ENCODE data around the gene MICAL3. TPM values are rescaled to one million over a fixed set of nuclear protein-coding genes. Genes with fewer than 3 reads are reported as not detected.

Gene MICAL3
- total RNA-seq, 1 donor from 2014 or later: 33.6 TPM

GRCh38 chr22:17828502-17829080, 195.8 kb downstream of the MICAL3 start:
- no peaks in the 10 kb centered on the region for H3K4me1 ChIP-seq
- no peak for TF ChIP-seq EZH2phosphoT487 (IDR thresholded peaks at IDR 0.05)
- TF ChIP-seq, protein P1, sequence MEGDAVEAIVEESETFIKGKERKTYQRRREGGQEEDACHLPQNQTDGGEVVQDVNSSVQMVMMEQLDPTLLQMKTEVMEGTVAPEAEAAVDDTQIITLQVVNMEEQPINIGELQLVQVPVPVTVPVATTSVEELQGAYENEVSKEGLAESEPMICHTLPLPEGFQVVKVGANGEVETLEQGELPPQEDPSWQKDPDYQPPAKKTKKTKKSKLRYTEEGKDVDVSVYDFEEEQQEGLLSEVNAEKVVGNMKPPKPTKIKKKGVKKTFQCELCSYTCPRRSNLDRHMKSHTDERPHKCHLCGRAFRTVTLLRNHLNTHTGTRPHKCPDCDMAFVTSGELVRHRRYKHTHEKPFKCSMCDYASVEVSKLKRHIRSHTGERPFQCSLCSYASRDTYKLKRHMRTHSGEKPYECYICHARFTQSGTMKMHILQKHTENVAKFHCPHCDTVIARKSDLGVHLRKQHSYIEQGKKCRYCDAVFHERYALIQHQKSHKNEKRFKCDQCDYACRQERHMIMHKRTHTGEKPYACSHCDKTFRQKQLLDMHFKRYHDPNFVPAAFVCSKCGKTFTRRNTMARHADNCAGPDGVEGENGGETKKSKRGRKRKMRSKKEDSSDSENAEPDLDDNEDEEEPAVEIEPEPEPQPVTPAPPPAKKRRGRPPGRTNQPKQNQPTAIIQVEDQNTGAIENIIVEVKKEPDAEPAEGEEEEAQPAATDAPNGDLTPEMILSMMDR (IDR thresholded peaks at IDR 0.05): no peak
- TF ChIP-seq EZH2 (IDR thresholded peaks at IDR 0.05): no peak
- Mint-ChIP-seq H3K36me3 (no peaks in the 10 kb centered on the region), H3K4me1 (no peaks in the 10 kb centered on the region), H3K4me3 (no peak overlapping the region), H3K27me3 (ENCODE audit: insufficient read depth, low read depth) (peaks cover 3% of the 10 kb centered on the region), H3K9me3 (no peaks in the 10 kb centered on the region), H3K27ac (no peak overlapping the region)
- no peaks in the 10 kb centered on the region for H3K27me3 ChIP-seq
- peaks cover 2% of the 10 kb centered on the region for H3F3A ChIP-seq (ENCODE audit: low read depth)
- H3K4me2 ChIP-seq: no peak overlapping the region
- no peak overlapping the region for H3K27ac ChIP-seq
- no peak overlapping the region for H2AFZ ChIP-seq (replicated peaks)
- H3K4me3 ChIP-seq: no peak overlapping the region
- DNase-seq (ENCODE audit: low spot score): no peak
- H3K36me3 ChIP-seq: no peaks in the 10 kb centered on the region
- no peaks in the 10 kb centered on the region for H3K9me3 ChIP-seq (ENCODE audit: low read depth)
- no peaks in the 10 kb centered on the region for H4K20me1 ChIP-seq (ENCODE audit: low read depth)
- H3K79me2 ChIP-seq (ENCODE audit: low read depth): no peaks in the 10 kb centered on the region
- H3K9ac ChIP-seq: no peak overlapping the region

DNA sequence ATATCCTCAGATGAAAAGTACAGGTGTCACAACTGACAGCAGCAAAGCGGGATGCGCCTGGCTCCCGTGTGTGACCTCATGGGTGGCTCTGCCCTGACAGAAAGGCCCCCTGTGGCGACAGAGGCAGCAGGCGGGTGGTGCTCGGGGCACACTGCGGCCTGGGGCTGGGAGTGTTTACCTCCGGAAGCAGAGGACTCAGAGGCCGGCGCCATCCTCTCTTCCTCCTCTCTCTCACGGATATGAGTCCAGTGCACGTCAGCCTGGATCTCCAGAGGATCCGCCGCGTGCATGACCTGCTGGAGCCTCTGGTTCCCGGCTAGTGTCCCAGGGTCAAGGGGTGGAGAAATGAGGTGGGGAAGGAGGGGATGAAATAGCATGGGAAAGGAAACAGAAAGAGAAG, 196.9 kb downstream of the MICAL3 start:
- no peaks in the 10 kb centered on the region for H3K36me3 ChIP-seq
- Mint-ChIP-seq H3K36me3 (no peaks in the 10 kb centered on the region), H3K27ac (no peak overlapping the region)

GRCh38 chr22:17825876-17826550, 198.3 kb downstream of the MICAL3 start:
- Histone ChIP-seq H3K4me1 (no peaks in the 10 kb centered on the region), H3K4me3 (no peak overlapping the region), H3K79me2 (ENCODE audit: low read depth) (no peaks in the 10 kb centered on the region), H2AFZ (replicated peaks) (no peak overlapping the region), H3K27ac (no peak overlapping the region), H3K9ac (no peak overlapping the region), H4K20me1 (ENCODE audit: low read depth) (no peaks in the 10 kb centered on the region), H3K9me3 (ENCODE audit: low read depth) (no peaks in the 10 kb centered on the region), H3F3A (ENCODE audit: low read depth) (peaks cover 2% of the 10 kb centered on the region), H3K4me2 (no peak overlapping the region), H3K36me3 (no peaks in the 10 kb centered on the region), H3K27me3 (no peaks in the 10 kb centered on the region)
- Mint-ChIP-seq H3K9me3 (no peaks in the 10 kb centered on the region), H3K4me3 (no peak overlapping the region), H3K27me3 (ENCODE audit: insufficient read depth, low read depth) (peaks cover 3% of the 10 kb centered on the region), H3K36me3 (no peaks in the 10 kb centered on the region), H3K4me1 (no peaks in the 10 kb centered on the region), H3K27ac (no peak overlapping the region)
- DNase-seq (ENCODE audit: low spot score): no peak
- TF ChIP-seq EZH2 (IDR thresholded peaks at IDR 0.05) (no peak), EZH2phosphoT487 (IDR thresholded peaks at IDR 0.05) (no peak)
- TF ChIP-seq, protein P1 (IDR thresholded peaks at IDR 0.05): no peak

More for the DNA sequence above, 196.9 kb downstream of the MICAL3 start:
- no peaks in the 10 kb centered on the region for H3K4me1 Mint-ChIP-seq
- H3K4me3 Mint-ChIP-seq: no peak overlapping the region
- no peak overlapping the region for H3K27ac ChIP-seq
- no peaks in the 10 kb centered on the region for H3K9me3 ChIP-seq (ENCODE audit: low read depth)
- H2AFZ ChIP-seq (replicated peaks): no peak overlapping the region
- H3K4me3 ChIP-seq: no peak overlapping the region
- no peaks in the 10 kb centered on the region for H3K79me2 ChIP-seq (ENCODE audit: low read depth)
- peaks cover 2% of the 10 kb centered on the region for H3F3A ChIP-seq (ENCODE audit: low read depth)
- no peak for DNase-seq (ENCODE audit: low spot score)
- H3K27me3 ChIP-seq: no peaks in the 10 kb centered on the region
- peaks cover 3% of the 10 kb centered on the region for H3K27me3 Mint-ChIP-seq (ENCODE audit: insufficient read depth, low read depth)
- H3K9me3 Mint-ChIP-seq: no peaks in the 10 kb centered on the region
- H4K20me1 ChIP-seq (ENCODE audit: low read depth): no peaks in the 10 kb centered on the region
- H3K9ac ChIP-seq: no peak overlapping the region
- H3K4me1 ChIP-seq: no peaks in the 10 kb centered on the region
- H3K4me2 ChIP-seq: no peak overlapping the region
- TF ChIP-seq, protein P1 (IDR thresholded peaks at IDR 0.05): no peak
- no peak for TF ChIP-seq EZH2 (IDR thresholded peaks at IDR 0.05)
- TF ChIP-seq EZH2phosphoT487 (IDR thresholded peaks at IDR 0.05): no peak

Measured in neural progenitor cell (in vitro differentiated cells).